Measurements from ENCODE around the gene EFCAB11. TPM values are rescaled to one million over a fixed set of nuclear protein-coding genes. Genes with fewer than 3 reads are reported as not detected.

EFCAB11 gene
- total RNA-seq, 1 donor from 2014 or later, result 9.9 TPM

- Mint-ChIP-seq H3K27me3 (ENCODE audit: low read depth) (no peaks in the 10 kb centered on the region), H3K4me1 (no peaks in the 10 kb centered on the region), H3K9me3 (no peaks in the 10 kb centered on the region), H3K36me3 (no peaks in the 10 kb centered on the region), H3K4me3 (no peak overlapping the region), H3K27ac (no peak overlapping the region)
- DNase-seq (ENCODE audit: low spot score in 2 of 2, unreplicated experiment in 2 of 2), result no peak
- TF ChIP-seq CTCF (IDR thresholded peaks at IDR 0.05; ENCODE audit: unreplicated experiment), result no peak
Measured at GRCh38 chr14:89765346-89765745, 189.2 kb downstream of the EFCAB11 start.

- Mint-ChIP-seq H3K27ac (no peak overlapping the region), H3K9me3 (peaks cover 12% of the 10 kb centered on the region), H3K4me1 (peaks cover 12% of the 10 kb centered on the region), H3K27me3 (ENCODE audit: low read depth) (no peaks in the 10 kb centered on the region), H3K4me3 (no peak overlapping the region), H3K36me3 (peaks cover 5% of the 10 kb centered on the region)
- no peak for TF ChIP-seq CTCF (IDR thresholded peaks at IDR 0.05; ENCODE audit: unreplicated experiment)
- DNase-seq (ENCODE audit: low spot score in 2 of 2, unreplicated experiment in 2 of 2), result no peak
Measured at GRCh38 chr14:89760086-89760485, 194.4 kb downstream of the EFCAB11 start.

GRCh38 chr14:89757313-89757939 is 197.1 kb downstream of the EFCAB11 start:
- Mint-ChIP-seq H3K36me3 (peaks cover 5% of the 10 kb centered on the region), H3K27me3 (ENCODE audit: low read depth) (no peaks in the 10 kb centered on the region), H3K4me1 (peaks cover 12% of the 10 kb centered on the region), H3K4me3 (no peak overlapping the region), H3K9me3 (peaks cover 20% of the 10 kb centered on the region), H3K27ac (no peak overlapping the region)
- no peak for DNase-seq (ENCODE audit: low spot score in 2 of 2, unreplicated experiment in 2 of 2)
- no peak for TF ChIP-seq CTCF (IDR thresholded peaks at IDR 0.05; ENCODE audit: unreplicated experiment)

- H3K4me3 Mint-ChIP-seq, result no peak overlapping the region
- DNase-seq (ENCODE audit: low spot score in 2 of 2, unreplicated experiment in 2 of 2), result no peak
- peaks cover 20% of the 10 kb centered on the region for H3K9me3 Mint-ChIP-seq
- H3K27me3 Mint-ChIP-seq (ENCODE audit: low read depth), result no peaks in the 10 kb centered on the region
- peaks cover 13% of the 10 kb centered on the region for H3K4me1 Mint-ChIP-seq
- TF ChIP-seq CTCF (IDR thresholded peaks at IDR 0.05; ENCODE audit: unreplicated experiment), result no peak
- no peak overlapping the region for H3K27ac Mint-ChIP-seq
- peaks cover 5% of the 10 kb centered on the region for H3K36me3 Mint-ChIP-seq
Measured at GRCh38 chr14:89755816-89756215, 198.7 kb downstream of the EFCAB11 start.

- TF ChIP-seq CTCF (IDR thresholded peaks at IDR 0.05; ENCODE audit: unreplicated experiment), result no peak
- H3K4me3 Mint-ChIP-seq, result no peak overlapping the region
- DNase-seq (ENCODE audit: low spot score in 2 of 2, unreplicated experiment in 2 of 2), result no peak
- H3K4me1 Mint-ChIP-seq, result peaks cover 9% of the 10 kb centered on the region
- no peaks in the 10 kb centered on the region for H3K27me3 Mint-ChIP-seq (ENCODE audit: low read depth)
- no peak overlapping the region for H3K27ac Mint-ChIP-seq
- H3K36me3 Mint-ChIP-seq, result peaks cover 5% of the 10 kb centered on the region
- peaks cover 20% of the 10 kb centered on the region for H3K9me3 Mint-ChIP-seq
Measured at GRCh38 chr14:89753828-89754412, 200.6 kb downstream of the EFCAB11 start.
